ENCODE measurements around the gene BAG3.

BAG3 gene

DNA sequence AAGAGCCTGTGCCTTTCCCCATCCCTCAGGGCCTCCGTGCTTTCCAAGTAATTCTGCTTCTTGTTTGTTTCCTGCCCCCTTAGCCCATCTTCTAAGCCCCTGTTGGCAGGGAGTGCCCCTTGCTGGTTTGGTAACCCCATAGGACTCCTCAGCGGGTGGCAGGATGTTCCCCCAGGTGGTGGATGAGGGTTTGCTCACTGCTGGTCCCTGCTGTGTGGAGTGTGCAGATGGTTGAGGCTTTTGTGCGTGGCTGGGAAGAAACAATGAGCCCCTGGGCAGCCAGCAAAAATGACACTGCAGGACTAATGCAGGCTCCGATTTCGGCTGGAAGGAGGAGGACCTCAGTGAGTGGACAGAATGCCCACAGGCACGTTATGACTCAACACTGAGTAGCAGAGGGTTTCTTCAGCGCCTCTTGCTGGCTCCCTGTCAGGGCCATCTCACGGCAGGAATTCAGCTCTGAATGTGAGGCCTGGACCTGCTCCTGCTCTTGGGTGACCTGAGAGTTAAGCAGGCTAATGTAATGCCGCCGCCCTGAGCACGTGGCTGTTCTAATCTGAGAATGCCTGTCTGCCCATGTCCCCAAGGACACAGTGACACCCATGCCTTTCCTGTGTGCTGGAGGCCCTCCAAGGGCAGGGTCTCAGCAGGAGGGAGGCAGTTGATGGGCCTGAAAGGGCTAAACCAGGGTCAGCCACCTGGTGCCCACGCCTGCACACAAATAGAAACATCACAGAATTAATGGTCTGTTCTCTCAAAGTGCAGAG, 16.6 kb downstream of the BAG3 start:
- DNase-seq = no peak

DNA sequence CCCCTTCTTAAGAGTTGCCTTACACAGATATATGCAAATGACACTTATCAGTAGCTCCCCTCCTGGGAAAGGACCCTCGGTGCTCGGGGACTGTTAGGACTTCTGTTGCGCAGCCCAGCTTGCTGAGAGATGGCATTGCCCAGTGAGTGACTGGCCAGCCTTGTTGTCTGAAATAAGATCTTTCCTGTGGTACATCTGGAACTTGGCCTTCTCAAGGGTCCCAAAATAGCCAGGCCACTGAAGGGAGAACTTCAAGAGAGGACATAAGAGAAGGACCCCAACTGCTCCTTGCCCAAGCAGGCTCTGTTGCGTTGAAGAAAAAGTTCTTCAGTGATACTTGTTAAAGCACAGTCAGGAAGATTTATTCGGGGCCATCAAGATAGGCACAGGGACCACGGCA, 17.3 kb downstream of the BAG3 start:
- no peak for DNase-seq

DNA sequence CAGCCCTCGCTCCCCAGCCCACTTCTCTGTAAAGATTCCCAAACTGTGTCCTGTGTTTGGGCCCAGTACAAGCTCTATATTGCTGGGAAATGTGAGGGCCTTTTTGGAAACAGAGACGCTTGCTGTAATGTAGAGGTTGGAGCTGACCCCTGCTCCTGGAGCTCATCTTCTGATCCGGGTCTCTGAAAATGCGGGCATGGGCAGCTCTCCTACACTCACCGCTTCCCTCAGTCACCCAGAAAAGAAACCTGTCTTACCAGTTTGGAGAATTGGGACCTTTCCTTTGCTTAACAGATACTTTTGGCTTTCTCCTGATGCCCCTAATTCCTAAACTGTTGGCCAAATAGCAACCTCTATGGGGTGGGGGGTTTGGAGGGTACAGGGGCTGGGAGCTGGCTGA, 18.2 kb downstream of the BAG3 start:
- no peak for DNase-seq

- no peak for DNase-seq
Measured at GRCh38 chr10:119669975-119670640, 18.9 kb downstream of the BAG3 start.

DNA sequence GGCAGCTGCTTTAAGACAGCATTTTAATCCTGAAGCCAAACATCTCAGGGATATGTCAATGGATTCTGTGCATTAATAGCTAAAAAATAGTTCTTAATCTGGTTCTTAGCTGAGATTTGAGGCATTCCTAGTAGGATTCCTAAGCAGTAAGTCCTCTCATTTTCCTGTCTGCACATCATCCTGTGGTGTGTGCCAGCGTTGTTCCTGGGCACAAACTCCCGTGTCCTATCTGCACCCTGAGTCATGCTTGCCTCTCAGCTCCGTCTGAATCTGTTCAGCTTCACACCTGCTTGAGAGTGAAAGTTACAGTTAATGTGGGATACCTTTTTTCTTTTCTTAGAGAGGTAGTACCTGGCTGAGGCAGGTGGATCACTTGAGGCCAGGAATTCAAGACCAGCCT, 19.5 kb downstream of the BAG3 start:
- no peak for DNase-seq

DNA sequence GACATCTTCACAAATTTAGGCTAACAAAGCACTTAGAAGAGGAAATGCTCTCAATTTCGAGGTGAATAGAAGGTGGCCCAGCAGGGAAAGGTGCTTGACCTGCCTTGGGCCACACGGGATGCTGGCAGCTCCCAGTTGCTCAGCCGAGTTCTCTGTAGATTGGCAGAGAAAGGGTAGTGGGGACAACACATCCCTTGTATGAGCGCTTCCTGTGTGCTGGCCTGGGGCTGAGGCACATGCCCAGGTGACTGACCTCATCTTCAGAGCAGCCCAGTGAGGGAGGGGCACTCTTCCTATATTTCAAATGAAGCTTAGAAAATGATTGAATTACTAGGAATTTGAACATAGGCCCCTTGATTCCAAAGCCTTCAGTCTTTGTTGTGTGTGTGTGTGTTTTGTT, 20.2 kb downstream of the BAG3 start:
- no peak for DNase-seq

- no peak for DNase-seq
Measured at GRCh38 chr10:119672291-119672690, 21.1 kb downstream of the BAG3 start.

- DNase-seq = no peak
Measured at GRCh38 chr10:119673271-119673670, 22.1 kb downstream of the BAG3 start.

DNA sequence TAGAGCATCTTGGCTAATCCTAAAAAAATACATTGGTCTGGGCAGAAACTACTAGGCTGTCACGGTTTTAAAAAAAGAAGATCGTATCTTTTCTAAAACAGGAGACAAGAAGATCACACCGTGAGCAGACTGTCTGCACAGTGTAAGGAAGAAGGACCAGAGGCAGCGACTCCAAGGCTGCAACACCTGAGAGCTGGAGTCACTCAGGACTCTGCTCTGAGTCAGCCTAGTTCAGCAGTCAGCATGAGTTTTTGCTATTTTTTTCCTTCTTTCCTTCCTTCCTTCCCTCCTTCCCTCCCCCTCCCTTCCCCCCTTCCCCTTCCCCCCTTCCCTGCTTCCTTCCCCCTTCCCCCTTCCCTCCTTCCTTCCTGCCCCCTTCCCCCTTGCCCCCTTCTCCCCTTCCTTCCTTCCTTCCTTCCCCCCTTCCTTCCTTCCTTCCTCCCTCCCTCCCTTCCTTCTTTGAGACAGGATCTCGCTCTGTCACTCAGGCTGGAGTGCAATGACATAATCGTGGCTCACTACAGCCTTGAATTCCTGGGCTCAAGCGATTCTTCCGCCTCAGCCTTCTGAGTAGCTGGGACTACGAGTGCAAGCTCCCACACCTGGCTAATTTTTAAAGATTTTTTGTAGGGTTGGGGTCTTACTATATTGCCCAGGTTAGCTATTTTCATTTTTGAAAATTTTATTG, 24.4 kb downstream of the BAG3 start:
- no peak for DNase-seq

DNA sequence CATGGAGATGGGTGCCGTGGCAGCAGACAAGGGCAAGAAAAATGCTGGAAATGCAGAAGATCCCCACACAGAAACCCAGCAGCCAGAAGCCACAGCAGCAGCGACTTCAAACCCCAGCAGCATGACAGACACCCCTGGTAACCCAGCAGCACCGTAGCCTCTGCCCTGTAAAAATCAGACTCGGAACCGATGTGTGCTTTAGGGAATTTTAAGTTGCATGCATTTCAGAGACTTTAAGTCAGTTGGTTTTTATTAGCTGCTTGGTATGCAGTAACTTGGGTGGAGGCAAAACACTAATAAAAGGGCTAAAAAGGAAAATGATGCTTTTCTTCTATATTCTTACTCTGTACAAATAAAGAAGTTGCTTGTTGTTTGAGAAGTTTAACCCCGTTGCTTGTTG, 25.9 kb downstream of the BAG3 start:
- DNase-seq = no peak

GRCh38 chr10:119677904-119678755, 26.9 kb downstream of the BAG3 start:
- no peak for DNase-seq

DNA sequence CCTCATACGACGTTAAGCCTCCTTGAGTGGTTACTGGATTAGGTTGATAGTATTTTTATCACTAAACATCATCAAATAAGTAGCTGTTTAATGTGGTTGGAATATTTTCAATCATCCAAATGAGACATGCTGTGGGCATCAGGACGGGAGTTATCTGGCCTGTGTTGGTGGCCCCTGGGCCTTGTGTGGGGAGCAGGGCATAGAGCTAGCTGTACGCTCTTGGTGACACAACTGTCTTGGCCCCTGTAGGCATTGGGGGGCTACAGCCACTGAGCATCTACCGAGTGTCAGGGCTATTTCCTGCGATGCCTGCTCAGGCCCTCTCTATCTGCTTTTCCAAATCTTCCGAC, 28.3 kb downstream of the BAG3 start:
- DNase-seq = no peak

DNA sequence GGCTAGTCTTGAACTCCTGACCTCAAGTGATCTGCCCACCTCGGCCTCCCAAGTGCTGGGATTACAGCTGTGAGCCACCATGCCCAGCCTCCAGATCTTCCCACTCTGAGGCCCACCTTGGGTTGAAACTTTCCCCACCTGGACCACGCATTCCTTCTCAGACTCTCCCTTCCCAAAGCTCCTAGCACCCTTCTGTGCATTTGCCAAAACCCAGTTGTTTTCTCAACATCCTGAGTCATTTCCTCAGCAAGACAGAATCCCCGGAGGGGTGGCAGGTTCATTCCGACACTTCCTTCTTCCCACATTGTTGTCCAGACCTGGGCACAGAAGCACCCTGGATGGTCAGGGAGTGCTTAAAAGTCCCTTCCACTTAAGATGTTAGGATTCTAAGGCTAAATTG, 28.9 kb downstream of the BAG3 start:
- no peak for DNase-seq

GRCh38 chr10:119680650-119681081, 29.5 kb downstream of the BAG3 start:
- DNase-seq = no peak

DNA sequence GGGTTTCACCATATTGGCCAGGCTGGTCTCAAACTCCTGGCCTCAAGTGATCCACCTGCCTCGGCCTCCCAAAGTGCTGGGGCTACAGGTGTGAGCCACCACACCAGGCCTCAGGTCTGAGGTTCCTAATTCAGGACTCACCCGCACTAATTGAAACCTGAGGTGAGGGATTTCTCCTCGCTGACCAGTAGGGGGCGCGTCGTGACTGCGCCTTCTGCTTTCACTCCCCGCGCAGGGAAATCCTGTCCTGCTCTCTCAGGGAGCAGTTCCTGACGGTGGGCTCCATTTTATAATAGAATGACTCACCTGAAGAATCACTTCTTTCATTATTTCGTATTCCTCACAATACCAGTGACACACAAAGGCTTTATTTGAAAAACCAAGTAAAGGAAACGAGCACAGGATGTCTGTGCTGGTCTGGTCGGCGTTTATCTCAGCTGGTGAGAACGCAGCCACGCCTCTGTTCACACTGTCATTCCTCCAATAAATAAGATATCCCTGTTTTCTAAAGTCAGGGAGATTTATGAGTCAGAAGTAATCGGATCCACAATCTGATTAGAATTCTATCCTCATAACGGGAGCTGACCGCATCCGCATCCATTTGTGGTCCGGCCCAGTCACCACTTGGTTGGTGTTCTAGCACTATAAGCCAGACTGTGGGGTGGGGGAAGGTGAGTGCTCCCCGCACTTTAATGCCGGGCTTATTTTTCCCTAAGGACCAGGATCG, 35.4 kb downstream of the BAG3 start:
- DNase-seq = peak; percentile 86

GRCh38 chr10:119687192-119688032, 36.2 kb downstream of the BAG3 start:
- DNase-seq = no peak

- DNase-seq = peak; percentile 15
Measured at GRCh38 chr10:119688033-119688508, 36.9 kb downstream of the BAG3 start.

DNA sequence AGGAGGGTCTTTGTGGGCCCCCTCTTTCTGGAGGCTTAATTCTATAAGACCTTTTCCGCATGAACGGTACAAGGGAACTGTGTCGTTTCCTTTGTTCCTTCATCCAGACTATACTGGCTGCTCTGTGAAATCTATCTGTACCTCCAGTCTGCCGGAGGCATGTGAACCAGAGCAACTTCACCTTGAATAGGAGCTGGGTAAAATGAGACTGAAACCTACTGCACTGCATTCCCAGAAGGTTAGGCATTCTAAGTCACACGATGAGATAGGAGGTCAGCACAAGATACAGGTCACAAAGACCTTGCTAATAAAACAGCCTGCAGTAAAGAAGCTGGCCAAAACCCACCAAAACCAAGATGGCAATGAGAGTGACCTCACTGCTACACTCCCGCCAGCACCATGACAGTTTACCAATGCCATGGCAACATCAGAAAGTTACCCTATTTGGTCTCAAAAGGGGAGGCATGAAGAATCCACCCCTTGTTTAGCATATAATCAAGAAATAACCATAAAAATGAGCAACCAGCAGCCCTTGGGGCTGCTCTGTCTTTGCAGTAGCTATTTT, 37.9 kb downstream of the BAG3 start:
- no peak for DNase-seq

- no peak for DNase-seq
Measured at GRCh38 chr10:119691726-119692125, 40.5 kb downstream of the BAG3 start.

DNA sequence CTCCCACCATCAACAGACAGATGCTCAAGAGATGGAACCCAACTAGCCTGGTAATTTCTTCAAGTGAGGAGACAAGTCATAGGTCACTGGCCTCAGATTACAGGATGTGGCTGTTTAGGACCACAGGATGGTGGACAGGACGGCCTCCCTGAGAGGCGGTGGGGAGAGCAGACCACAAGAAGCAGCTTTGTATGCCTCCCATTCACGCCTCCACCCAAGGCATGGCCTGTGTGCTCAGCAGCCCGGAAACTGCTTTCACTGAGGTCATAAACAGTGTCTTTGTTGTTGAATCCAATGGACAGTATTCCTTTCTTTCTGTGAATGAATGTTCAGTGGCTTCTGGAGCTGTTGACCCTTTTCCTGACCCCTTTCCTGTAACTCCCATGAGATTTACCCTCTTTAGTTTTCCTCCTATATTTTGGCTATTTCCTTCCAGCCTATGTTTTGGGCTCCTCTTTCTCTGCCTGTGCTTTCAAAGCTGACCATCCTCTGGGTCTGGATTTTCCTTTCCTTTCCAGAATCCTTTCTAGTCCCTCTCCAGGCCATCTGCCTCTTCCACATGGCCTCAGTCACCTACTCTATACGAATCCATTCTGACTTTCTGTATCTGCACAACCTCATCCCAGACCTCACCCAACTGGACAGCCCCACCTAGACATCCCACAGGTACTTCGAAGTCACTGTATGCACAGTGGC, 42.2 kb downstream of the BAG3 start:
- DNase-seq = no peak

Data from CD4-positive, alpha-beta T cell treated with Interleukin-12 subunit alpha and Interleukin-12 subunit beta, for 1 hour (primary cell).